H1 (cell line): Measurements from ENCODE around the gene SH3RF3. TPM values are rescaled to one million over a fixed set of nuclear protein-coding genes. Genes with fewer than 3 reads are reported as not detected.
"Not testable (repeated sequence)": the region's sequence is repeated elsewhere in the genome, so short reads cannot be mapped to it uniquely, and the experiment has no call there.

Experiments used
- CTCF ChIA-PET: fragments of 300-600 bp; sonication (Branson Sonifier 250); formaldehyde crosslinking; loops from one replicate; lab custom pipeline; 2021; ENCODE audit not compliant: partially characterized antibody; lab: Charles Lee
- POLR2A ChIA-PET: fragments of 300-600 bp; sonication (Branson Sonifier 250); formaldehyde crosslinking; loops from one replicate; lab custom pipeline; 2021; ENCODE audit warnings: inconsistent platforms; ENCODE audit not compliant: partially characterized antibody; lab: Charles Lee
- DNase-seq, 2 experiments: peaks; one replicate each; pipeline versions ENCODE4 v3.0.0 to v3.0.0-alpha.2; 2010 to 2022; ENCODE audit warnings: low spot score in 2 of 2, low read depth in 1 of 2, mixed read lengths in 1 of 2
- FAIRE-seq: peaks from 2 replicates; lab custom pipeline; 2011; peaks lifted over from hg19 to GRCh38; lab: Jason Lieb, UNC
- H2AFZ ChIP-seq: 2 replicates; pipeline ENCODE4 v1.8.1; 2012; ENCODE audit warnings: low read length, inconsistent platforms
- H2AK5ac ChIP-seq: 2 replicates; pipeline ENCODE4 v1.6.1; 2013; ENCODE audit warnings: low read depth, low read length
- H2BK120ac ChIP-seq: replicated peaks from 2 replicates; pipeline ENCODE3; 2013; ENCODE audit warnings: low read depth, low read length, inconsistent platforms
- H2BK12ac ChIP-seq: 2 replicates; pipeline ENCODE4 v1.6.1; 2013; ENCODE audit warnings: low read depth, low read length
- H2BK15ac ChIP-seq: 2 replicates; pipeline ENCODE4 v1.6.1; 2013; ENCODE audit warnings: low read length
- H2BK20ac ChIP-seq: 2 replicates; pipeline ENCODE4 v1.6.1; 2013; ENCODE audit warnings: low read length
- H2BK5ac ChIP-seq: 2 replicates; pipeline ENCODE4 v1.6.1; 2013; ENCODE audit warnings: low read depth, low read length
- H3K14ac ChIP-seq: 2 replicates; pipeline ENCODE4 v1.6.1; 2013; ENCODE audit warnings: inconsistent platforms; ENCODE audit not compliant: insufficient read length
- H3K18ac ChIP-seq: 2 replicates; pipeline ENCODE4 v1.6.1; 2013; ENCODE audit warnings: low read length; ENCODE audit errors: extremely low read depth
- H3K23ac ChIP-seq: 2 replicates; pipeline ENCODE4 v1.6.1; 2013; ENCODE audit warnings: inconsistent platforms; ENCODE audit not compliant: insufficient read length
- H3K23me2 ChIP-seq: 2 replicates; pipeline ENCODE4 v1.6.1; 2013; ENCODE audit warnings: low read depth, low read length
- H3K27ac ChIP-seq: 2 replicates; pipeline ENCODE4 v1.6.1; 2011; ENCODE audit warnings: low read depth, low read length, inconsistent platforms
- H3K27me3 ChIP-seq, 4 experiments: replicated peaks in 1 of 4; 1 replicate in 1 of 4; 2 replicates in 3 of 4; pipeline versions ENCODE4 v1.6.1 to v1.8.1; 2011 to 2013; ENCODE audit warnings: low read length in 3 of 4, mild to moderate bottlenecking in 3 of 4, inconsistent platforms in 2 of 4, mixed read lengths in 2 of 4, moderate library complexity in 1 of 4; ENCODE audit not compliant: control insufficient read depth in 3 of 4, insufficient read depth in 3 of 4; ENCODE audit errors: extremely low read depth in 1 of 4
- H3K36me3 ChIP-seq, 4 experiments: 2 replicates each; pipeline versions ENCODE4 v1.6.1 to v1.8.1; 2011 to 2013; ENCODE audit warnings: mild to moderate bottlenecking in 4 of 4, low read length in 3 of 4, moderate library complexity in 2 of 4, control low read depth in 1 of 4, inconsistent platforms in 1 of 4; ENCODE audit not compliant: insufficient read depth in 4 of 4, control insufficient read depth in 2 of 4
- H3K4ac ChIP-seq: replicated peaks from 2 replicates; pipeline ENCODE3; 2013; ENCODE audit warnings: low read length, low read depth, mixed read lengths, inconsistent platforms; ENCODE audit not compliant: insufficient read length
- H3K4me1 ChIP-seq, 4 experiments: replicated peaks in 1 of 4; 1 replicate in 1 of 4; 2 replicates in 3 of 4; pipeline versions ENCODE4 v1.6.1 to v1.8.1; 2011 to 2013; ENCODE audit warnings: low read length in 3 of 4, inconsistent platforms in 2 of 4, mixed read lengths in 1 of 4; ENCODE audit not compliant: insufficient read depth in 4 of 4, control insufficient read depth in 3 of 4
- H3K4me2 ChIP-seq, 2 experiments: 2 replicates each; pipeline versions ENCODE4 v1.6.1 to v1.8.1; 2011 to 2013; ENCODE audit warnings: low read depth in 2 of 2, low read length in 2 of 2, control low read depth in 1 of 2, inconsistent platforms in 1 of 2, mild to moderate bottlenecking in 1 of 2; ENCODE audit not compliant: insufficient read depth in 1 of 2
- H3K4me3 ChIP-seq, 4 experiments: fragments of 200-600, 300-600 bp in 1 of 4; sonication (generic), shearing (Covaris generic), sonication (Bioruptor Twin) in 1 of 4; 2 replicates each; pipeline versions ENCODE4 v1.5.1 to v1.8.1; 2011 to 2016; ENCODE audit warnings: low read length in 4 of 4, low read depth in 3 of 4, control low read depth in 2 of 4, inconsistent platforms in 2 of 4, mild to moderate bottlenecking in 2 of 4, mixed read lengths in 1 of 4, moderate library complexity in 1 of 4; ENCODE audit not compliant: insufficient read depth in 2 of 4; ENCODE audit errors: extremely low read depth in 1 of 4
- H3K56ac ChIP-seq: replicated peaks from 2 replicates; pipeline ENCODE3; 2013; ENCODE audit warnings: low read depth, mild to moderate bottlenecking, mixed read lengths, low read length, inconsistent platforms; ENCODE audit not compliant: insufficient read length
- H3K79me1 ChIP-seq: 2 replicates; pipeline ENCODE4 v1.6.1; 2013; ENCODE audit warnings: low read depth, low read length, control low read depth
- H3K79me2 ChIP-seq, 2 experiments: 2 replicates each; pipeline versions ENCODE4 v1.6.1 to v1.8.1; 2012 to 2013; ENCODE audit warnings: low read length in 2 of 2, mild to moderate bottlenecking in 2 of 2, inconsistent platforms in 1 of 2; ENCODE audit not compliant: insufficient read depth in 2 of 2, control insufficient read depth in 1 of 2
- H3K9ac ChIP-seq, 4 experiments: replicated peaks in 1 of 4; 1 replicate in 1 of 4; 2 replicates in 3 of 4; pipeline versions ENCODE4 v1.6.1 to v1.8.1; 2011 to 2013; ENCODE audit warnings: low read depth in 3 of 4, low read length in 3 of 4, control low read depth in 2 of 4, mild to moderate bottlenecking in 2 of 4, moderate library complexity in 2 of 4, inconsistent platforms in 1 of 4; ENCODE audit errors: extremely low read depth in 1 of 4
- H3K9me3 ChIP-seq, 2 experiments: 2 replicates each; pipeline versions ENCODE4 v1.6.1 to v1.8.1; 2012 to 2013; ENCODE audit warnings: mild to moderate bottlenecking in 2 of 2, moderate library complexity in 2 of 2, control low read depth in 1 of 2, inconsistent platforms in 1 of 2, low read depth in 1 of 2, low read length in 1 of 2, mixed read lengths in 1 of 2; ENCODE audit not compliant: insufficient read depth in 2 of 2
- H4K20me1 ChIP-seq, 2 experiments: replicated peaks in 1 of 2; 2 replicates each; pipeline versions ENCODE3 to v1.8.1; 2011 to 2013; ENCODE audit warnings: inconsistent platforms in 2 of 2, low read length in 2 of 2, mild to moderate bottlenecking in 1 of 2; ENCODE audit not compliant: insufficient read depth in 2 of 2, control insufficient read depth in 1 of 2
- H4K5ac ChIP-seq: 2 replicates; pipeline ENCODE4 v1.6.1; 2013; ENCODE audit warnings: low read length, low read depth, mixed read lengths, inconsistent platforms; ENCODE audit not compliant: insufficient read length
- H4K8ac ChIP-seq: 2 replicates; pipeline ENCODE4 v1.8.0; 2013; ENCODE audit warnings: mild to moderate bottlenecking, moderate library complexity, low read length, inconsistent platforms; ENCODE audit not compliant: insufficient read depth; ENCODE audit errors: extremely low read depth
- H4K91ac ChIP-seq: replicated peaks from 2 replicates; pipeline ENCODE3; 2013; ENCODE audit warnings: low read length, mixed read lengths, inconsistent platforms; ENCODE audit not compliant: insufficient read length
- FOSL1 ChIP-seq: IDR thresholded peaks from 2 replicates; pipeline ENCODE4 v1.6.1; 2011; ENCODE audit warnings: mild to moderate bottlenecking, low read depth, low read length, moderate library complexity; ENCODE audit not compliant: insufficient read depth
- GTF2F1 ChIP-seq: IDR thresholded peaks from 2 replicates; pipeline ENCODE4 v1.6.1; 2012; ENCODE audit warnings: low read depth, low read length, improper control_type of control experiment, borderline replicate concordance
- KDM1A ChIP-seq: fragments of 200-600, 300-600 bp; sonication (generic); IDR thresholded peaks from 2 replicates; pipeline ENCODE4 v1.7.1; 2016; ENCODE audit warnings: mild to moderate bottlenecking, low read length, borderline replicate concordance
- SIX5 ChIP-seq: IDR thresholded peaks from 2 replicates; pipeline ENCODE4 v1.6.1; 2011; ENCODE audit warnings: mild to moderate bottlenecking, low read depth, low read length
- WGBS, 2 experiments: shearing (Covaris generic) in 1 of 2; methylation state at CpG; one replicate each; pipeline versions ENCODE4 v1.1.6 to v1.1.7; 2013 to 2015; ENCODE audit warnings: low lambda C conversion rate in 2 of 2, mixed read lengths in 2 of 2, inconsistent platforms in 1 of 2, low coverage in 1 of 2, missing lambda C conversion rate in 1 of 2; ENCODE audit not compliant: insufficient replicate concordance in 2 of 2, insufficient coverage in 1 of 2, insufficient read length in 1 of 2; ENCODE audit errors: extremely low coverage in 1 of 2, missing lambda C conversion rate in 1 of 2; 5-methylcytosine and 5-hydroxymethylcytosine counted together
- polyA plus RNA-seq, 7 experiments: library from polyadenylated mRNA; depleted of rRNA in 3 of 7; stranded (reverse) in 5 of 7; unstranded in 2 of 7; fragments of >200 nt in 5 of 7; fragments of 200-250 nt in 2 of 7; gene quantifications; 1 replicate in 5 of 7; 2 replicates in 1 of 7; 4 replicates in 1 of 7; pipeline versions ENCODE4 v1.2.1 to v1.2.3, GENCODE V29; 2011 to 2013; ENCODE audit warnings: missing spikeins in 2 of 7, mixed read lengths in 2 of 7
- total RNA-seq: library from RNA; stranded (reverse); fragmentation: NEBNext Ultra II Directional; extraction: Animal tissue kit (Norgen Biotek cat#: 25700); gene quantifications from 2 replicates; pipeline ENCODE4 v1.2.1, GENCODE V29; 2021

The SH3RF3 gene
- total and polyA plus RNA-seq, 2 of the 8 experiments (the other 6 are each of a cell fraction or from before 2014, with no cell fraction given), result 0.11 to 0.65 TPM

GRCh38 chr2:109160714-109161440, 31.9 kb downstream of the SH3RF3 start (continued):
- TF ChIP-seq GTF2F1 (no peak), SIX5 (no peak), FOSL1 (no peak), KDM1A (no peak)

GRCh38 chr2:109162367-109162766, 33.4 kb downstream of the SH3RF3 start:
- whole genome bisulfite sequencing, 2 experiments, result 97% methylated on average over 2 of the region's 2 CpGs; no CpG with 5 or more reads in 1 of the 2 experiments
- H2AK5ac ChIP-seq, H3K14ac ChIP-seq, H3K36me3 ChIP-seq, H2BK12ac ChIP-seq, H3K4me1 ChIP-seq, H2BK120ac ChIP-seq, H2BK15ac ChIP-seq, POLR2A ChIA-PET, H2BK20ac ChIP-seq, H4K91ac ChIP-seq, H3K23ac ChIP-seq, H4K5ac ChIP-seq, H4K20me1 ChIP-seq, DNase-seq, H3K79me1 ChIP-seq, H3K27me3 ChIP-seq, H3K9ac ChIP-seq, H4K8ac ChIP-seq, H3K27ac ChIP-seq, H2BK5ac ChIP-seq, H3K56ac ChIP-seq, H3K4me3 ChIP-seq, FAIRE-seq, H3K23me2 ChIP-seq, H3K79me2 ChIP-seq, H3K18ac ChIP-seq, H3K4me2 ChIP-seq, H3K4ac ChIP-seq, H3K9me3 ChIP-seq, H2AFZ ChIP-seq: not testable (repeated sequence)
- CTCF ChIA-PET, result interaction anchor here (1.0 to 1.6 kb wide), 2 partner anchors 9 to 276 kb away, joined by 3 to 7 read pairs; no protein-coding TSS in a partner anchor
